ENCODE data around the gene RNF26. TPM values are rescaled to one million over a fixed set of nuclear protein-coding genes. Genes with fewer than 3 reads are reported as not detected.

Gene RNF26
- polyA plus RNA-seq = 10 to 100 TPM in 2 of 4 donors, 1 to 10 TPM in 2; 6.5 to 28.3 (median 17.5) TPM
- long read RNA-seq, donor 1, transcript RNF26-201 (1 exons, 2,787 nt) = major isoform, 71 of 71 reads
- long read RNA-seq, donor 1, partial matches to known transcripts = 0 of 71 reads
- long read RNA-seq, donor 1, other reads (novel, unspliced or antisense) = 0 of 71 reads
- long read RNA-seq, donor 2, transcript RNF26-201 (1 exons, 2,787 nt) = major isoform, 9 of 9 reads
- long read RNA-seq, donor 2, partial matches to known transcripts = 0 of 9 reads
- long read RNA-seq, donor 2, other reads (novel, unspliced or antisense) = 0 of 9 reads
- long read RNA-seq, donor 3, transcript RNF26-201 (1 exons, 2,787 nt) = major isoform, 22 of 22 reads
- long read RNA-seq, donor 3, partial matches to known transcripts = 0 of 22 reads
- long read RNA-seq, donor 3, other reads (novel, unspliced or antisense) = 0 of 22 reads
- long read RNA-seq, donor 4 = 0 reads
- long read RNA-seq, donor 5, transcript RNF26-201 (1 exons, 2,787 nt) = major isoform, 12 of 12 reads
- long read RNA-seq, donor 5, partial matches to known transcripts = 0 of 12 reads
- long read RNA-seq, donor 5, other reads (novel, unspliced or antisense) = 0 of 12 reads
- long read RNA-seq, donor 6, transcript RNF26-201 (1 exons, 2,787 nt) = major isoform, 23 of 23 reads
- long read RNA-seq, donor 6, partial matches to known transcripts = 0 of 23 reads
- long read RNA-seq, donor 6, other reads (novel, unspliced or antisense) = 0 of 23 reads
- long read RNA-seq, donor 7 = 0 reads
- long read RNA-seq, donor 8, partial matches to known transcripts = 0 of 4 reads
- long read RNA-seq, donor 8, other reads (novel, unspliced or antisense) = 0 of 4 reads
- long read RNA-seq, donor 9, transcript RNF26-201 (1 exons, 2,787 nt) = major isoform, 9 of 9 reads
- long read RNA-seq, donor 9, partial matches to known transcripts = 0 of 9 reads
- long read RNA-seq, donor 9, other reads (novel, unspliced or antisense) = 0 of 9 reads
- long read RNA-seq, donor 10, transcript RNF26-201 (1 exons, 2,787 nt) = major isoform, 36 of 36 reads
- long read RNA-seq, donor 10, partial matches to known transcripts = 0 of 36 reads
- long read RNA-seq, donor 10, other reads (novel, unspliced or antisense) = 0 of 36 reads

DNA sequence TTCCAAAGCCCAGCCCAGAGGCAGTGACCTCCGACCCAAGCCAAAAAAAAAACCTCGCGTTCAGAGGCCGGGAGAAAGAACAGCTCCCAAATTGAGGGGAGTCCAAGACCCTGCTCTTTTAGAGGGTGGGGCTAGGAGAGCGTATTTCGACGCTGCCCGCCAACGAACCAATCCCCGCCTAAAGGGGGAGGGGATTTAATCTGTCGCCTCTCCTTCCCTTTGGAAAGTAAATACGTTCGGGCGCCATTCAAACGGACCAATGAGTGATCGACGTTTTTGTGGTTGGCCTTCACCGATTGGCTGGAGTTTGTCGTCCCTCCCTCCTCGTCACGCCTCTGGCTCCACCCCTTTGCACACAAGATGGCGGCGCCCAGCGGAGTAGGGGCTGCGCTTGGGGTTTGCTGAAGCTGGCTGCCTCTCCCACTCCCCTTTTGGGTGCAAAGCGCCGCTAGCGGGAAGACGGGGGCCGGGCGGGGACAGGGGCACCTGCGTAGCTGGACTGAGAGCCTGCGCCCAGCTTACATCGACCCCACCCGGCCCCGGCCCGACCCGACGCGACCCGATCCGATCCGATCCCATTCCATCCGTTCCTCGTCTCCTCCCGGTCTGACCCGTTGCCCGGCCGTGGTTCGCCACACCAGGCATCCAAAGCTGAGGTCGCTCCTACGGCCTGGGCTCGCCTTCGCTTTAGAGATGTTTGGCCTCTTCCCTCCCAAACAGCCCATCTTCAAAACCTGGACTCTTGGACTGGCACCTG, at the start of gene RNF26:
TSS of gene RNF26 (plus strand) at position 354 of the 757 bp plus-strand sequence. CDS start 596 bp downstream, outside the sequence.
- H3K27ac ChIP-seq (ENCODE audit: low read depth in 1 of 3, low read length in 2 of 3) = peak within 1 kb of the TSS; percentile 61 to 76 (median 68)
- H3K4me1 ChIP-seq (ENCODE audit: control insufficient read depth in 3 of 3, insufficient read depth in 2 of 3, low read depth in 1 of 3, low read length in 2 of 3) = peaks cover 3 to 33% (median 5%) of the 10 kb centered on the region in 3 donors
- DNase-seq = peak; percentile 97 to 99
- peaks cover 0 to 9% (median 0%) of the 10 kb centered on the region in 3 donors for H3K27me3 ChIP-seq (ENCODE audit: control insufficient read depth in 3 of 3, insufficient read depth in 3 of 3, low read length in 3 of 3)
- WGBS, 3 donors = 0% methylated on average over 44 to 54 of the region's 54 CpGs
- peak within 1 kb of the TSS; percentile 77 to 93 (median 88) for H3K4me3 ChIP-seq (ENCODE audit: low read depth in 1 of 3, low read length in 3 of 3)
- peaks cover 0 to 27% (median 2%) of the 10 kb centered on the region in 3 donors for H3K36me3 ChIP-seq (ENCODE audit: control insufficient read depth in 3 of 3, insufficient read depth in 2 of 3, low read depth in 1 of 3, low read length in 3 of 3)
- FAIRE-seq = peak; percentile 57
- no peaks in the 10 kb centered on the region for H3K9me3 ChIP-seq (ENCODE audit: control insufficient read depth in 2 of 2, insufficient read depth in 1 of 2, low read depth in 1 of 2, low read length in 1 of 2)

DNA sequence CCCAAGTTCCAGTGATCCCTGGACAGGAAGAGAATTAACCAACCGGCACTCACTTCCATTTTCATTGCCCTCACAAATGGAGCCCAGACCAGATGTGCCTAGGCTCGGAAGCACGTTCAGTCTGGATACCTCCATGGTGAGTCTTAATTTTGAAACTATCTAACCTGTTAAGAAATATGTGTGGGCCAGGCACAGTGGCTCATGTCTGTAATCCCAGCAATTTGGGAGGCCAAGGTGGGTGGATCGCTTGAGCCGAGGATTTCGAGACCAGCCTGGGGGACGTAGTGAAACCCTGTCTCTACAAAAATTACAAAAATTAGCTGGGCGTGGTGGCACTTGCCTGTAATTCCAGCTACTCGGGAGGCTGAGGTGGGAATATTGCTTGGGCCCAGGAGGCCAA, 48.9 kb upstream of the RNF26 start:
- H3K9me3 ChIP-seq (ENCODE audit: control insufficient read depth in 2 of 2, insufficient read depth in 1 of 2, low read depth in 1 of 2, low read length in 1 of 2) = peaks cover 0 to 5% of the 10 kb centered on the region in 2 donors
- H3K36me3 ChIP-seq (ENCODE audit: control insufficient read depth in 3 of 3, insufficient read depth in 2 of 3, low read depth in 1 of 3, low read length in 3 of 3) = peaks cover 10 to 31% (median 10%) of the 10 kb centered on the region in 3 donors
- no peak overlapping the region for H3K27ac ChIP-seq (ENCODE audit: low read depth in 1 of 3, low read length in 2 of 3)
- DNase-seq (no peak), FAIRE-seq (no peak)
- H3K4me1 ChIP-seq (ENCODE audit: control insufficient read depth in 3 of 3, insufficient read depth in 2 of 3, low read depth in 1 of 3, low read length in 2 of 3) = no peaks in the 10 kb centered on the region
- H3K27me3 ChIP-seq (ENCODE audit: control insufficient read depth in 3 of 3, insufficient read depth in 3 of 3, low read length in 3 of 3) = no peaks in the 10 kb centered on the region
- no peak overlapping the region for H3K4me3 ChIP-seq (ENCODE audit: low read depth in 1 of 3, low read length in 3 of 3)
- 97 to 98% (median 97%) methylated on average over 9 of the region's 9 CpGs for WGBS, 3 donors

DNA sequence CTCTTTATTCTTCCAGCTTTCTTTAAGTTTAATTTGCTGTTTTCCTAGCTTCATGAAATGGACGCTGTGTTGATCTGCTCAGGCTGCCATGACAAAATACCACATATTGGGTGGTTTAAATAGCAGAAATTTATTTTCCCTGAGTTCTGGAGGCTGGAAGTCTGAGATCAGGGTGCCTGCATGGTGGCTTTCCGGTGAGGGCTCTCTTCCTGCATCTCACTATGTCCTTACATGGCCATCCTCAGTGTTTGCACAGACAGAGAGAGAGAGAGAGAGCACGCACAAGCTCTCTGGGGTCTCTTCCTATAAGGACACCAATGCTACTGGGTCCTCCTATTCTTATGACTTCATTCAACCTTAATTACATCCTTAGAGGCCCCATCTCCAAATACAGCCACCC, 46.1 kb upstream of the RNF26 start:
- DNase-seq (no peak), FAIRE-seq (no peak)
- Histone ChIP-seq H3K4me3 (ENCODE audit: low read depth in 1 of 3, low read length in 3 of 3) (no peak overlapping the region), H3K9me3 (ENCODE audit: control insufficient read depth in 2 of 2, insufficient read depth in 1 of 2, low read depth in 1 of 2, low read length in 1 of 2) (peaks cover 0 to 21% of the 10 kb centered on the region in 2 donors), H3K27ac (ENCODE audit: low read depth in 1 of 3, low read length in 2 of 3) (no peak overlapping the region), H3K27me3 (ENCODE audit: control insufficient read depth in 3 of 3, insufficient read depth in 3 of 3, low read length in 3 of 3) (no peaks in the 10 kb centered on the region), H3K36me3 (ENCODE audit: control insufficient read depth in 3 of 3, insufficient read depth in 2 of 3, low read depth in 1 of 3, low read length in 3 of 3) (peaks cover 15 to 41% (median 15%) of the 10 kb centered on the region in 3 donors), H3K4me1 (ENCODE audit: control insufficient read depth in 3 of 3, insufficient read depth in 2 of 3, low read depth in 1 of 3, low read length in 2 of 3) (no peaks in the 10 kb centered on the region)
- WGBS, 3 donors = 92 to 97% (median 96%) methylated on average over 3 of the region's 3 CpGs

DNA sequence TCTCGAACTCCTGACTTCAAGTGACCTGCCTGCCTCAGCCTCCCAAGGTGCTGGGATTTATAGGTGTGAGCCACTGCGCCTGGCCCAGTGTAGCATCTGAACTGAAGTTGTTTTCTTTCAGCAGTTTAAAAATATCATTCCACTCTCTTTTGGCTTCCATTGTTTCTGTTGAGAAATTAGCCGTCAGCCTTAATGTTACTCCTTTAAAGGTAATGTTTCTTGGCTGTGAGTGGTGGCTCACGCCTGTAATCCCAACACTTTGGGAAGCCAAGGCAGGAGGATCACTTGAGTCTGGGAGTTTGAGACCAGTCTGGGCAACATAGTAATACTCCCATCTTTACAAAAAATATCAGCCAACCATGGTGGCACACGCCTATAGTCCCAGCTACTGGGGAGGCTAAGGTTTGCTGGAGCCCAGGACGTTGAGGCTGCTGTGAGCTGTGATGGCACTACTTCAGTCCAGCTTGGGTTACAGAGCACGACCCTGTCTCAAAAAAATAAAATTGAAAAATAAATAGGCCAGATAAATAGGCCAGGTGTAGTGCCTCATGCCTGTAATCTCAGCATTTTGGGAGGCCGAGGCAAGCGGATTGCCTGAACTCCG, 43.3 kb upstream of the RNF26 start:
- Histone ChIP-seq H3K27ac (ENCODE audit: low read depth in 1 of 3, low read length in 2 of 3) (no peak overlapping the region), H3K36me3 (ENCODE audit: control insufficient read depth in 3 of 3, insufficient read depth in 2 of 3, low read depth in 1 of 3, low read length in 3 of 3) (peaks cover 11 to 31% (median 12%) of the 10 kb centered on the region in 3 donors), H3K4me3 (ENCODE audit: low read depth in 1 of 3, low read length in 3 of 3) (no peak overlapping the region), H3K27me3 (ENCODE audit: control insufficient read depth in 3 of 3, insufficient read depth in 3 of 3, low read length in 3 of 3) (no peaks in the 10 kb centered on the region), H3K9me3 (ENCODE audit: control insufficient read depth in 2 of 2, insufficient read depth in 1 of 2, low read depth in 1 of 2, low read length in 1 of 2) (peaks cover 0 to 21% of the 10 kb centered on the region in 2 donors), H3K4me1 (ENCODE audit: control insufficient read depth in 3 of 3, insufficient read depth in 2 of 3, low read depth in 1 of 3, low read length in 2 of 3) (no peaks in the 10 kb centered on the region)
- FAIRE-seq = no peak
- WGBS, 3 donors = 96 to 98% (median 98%) methylated on average over 10 of the region's 10 CpGs
- no peak for DNase-seq

DNA sequence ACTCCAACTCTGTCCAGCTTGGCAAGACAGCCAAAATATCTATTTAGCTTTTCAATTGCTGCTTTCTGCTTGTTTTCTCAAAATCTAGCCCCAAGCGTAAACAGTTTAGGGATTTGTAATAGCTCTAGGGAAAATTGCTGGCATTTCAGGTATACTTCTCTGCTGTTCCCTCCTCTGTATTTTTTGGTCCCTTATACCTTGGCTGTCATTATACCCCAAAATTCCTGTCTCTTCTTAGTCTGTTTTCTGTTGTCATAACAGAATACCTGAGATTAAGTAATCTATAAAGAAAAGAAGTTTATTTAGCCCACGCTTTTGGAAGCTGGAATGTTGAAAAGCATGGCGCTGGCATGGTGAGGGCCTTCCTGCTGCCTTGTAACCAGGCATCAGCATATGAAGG, 40.9 kb upstream of the RNF26 start:
- peaks cover 0 to 3% (median 0%) of the 10 kb centered on the region in 3 donors for H3K4me1 ChIP-seq (ENCODE audit: control insufficient read depth in 3 of 3, insufficient read depth in 2 of 3, low read depth in 1 of 3, low read length in 2 of 3)
- DNase-seq = no peak
- no peak overlapping the region for H3K27ac ChIP-seq (ENCODE audit: low read depth in 1 of 3, low read length in 2 of 3)
- FAIRE-seq = no peak
- no peak overlapping the region for H3K4me3 ChIP-seq (ENCODE audit: low read depth in 1 of 3, low read length in 3 of 3)
- no peaks in the 10 kb centered on the region for H3K27me3 ChIP-seq (ENCODE audit: control insufficient read depth in 3 of 3, insufficient read depth in 3 of 3, low read length in 3 of 3)
- peaks cover 13 to 27% (median 14%) of the 10 kb centered on the region in 3 donors for H3K36me3 ChIP-seq (ENCODE audit: control insufficient read depth in 3 of 3, insufficient read depth in 2 of 3, low read depth in 1 of 3, low read length in 3 of 3)
- 92 to 99% (median 97%) methylated on average over 3 of the region's 3 CpGs for WGBS, 3 donors
- H3K9me3 ChIP-seq (ENCODE audit: control insufficient read depth in 2 of 2, insufficient read depth in 1 of 2, low read depth in 1 of 2, low read length in 1 of 2) = peaks cover 0 to 21% of the 10 kb centered on the region in 2 donors

DNA sequence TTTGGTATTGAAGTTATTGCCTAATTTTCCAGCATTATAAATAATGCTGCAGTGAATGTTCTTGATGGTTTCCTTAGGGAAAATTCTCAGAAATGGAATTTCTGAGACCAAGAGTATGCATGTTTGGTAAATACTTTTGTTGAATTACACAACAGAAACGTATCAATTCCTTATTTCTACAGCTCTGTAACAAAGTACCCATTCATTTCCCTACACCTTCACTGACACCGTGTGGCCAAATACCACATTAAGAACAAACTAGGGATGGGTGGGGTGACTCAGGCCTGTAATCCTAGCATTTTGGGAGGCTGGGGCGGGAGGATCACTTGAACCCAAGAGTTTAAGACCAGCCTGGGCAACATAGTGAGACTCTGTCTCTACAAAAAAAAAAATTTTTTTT, 39.1 kb upstream of the RNF26 start:
- H3K27ac ChIP-seq (ENCODE audit: low read depth in 1 of 3, low read length in 2 of 3) = no peak overlapping the region
- DNase-seq (no peak), FAIRE-seq (no peak)
- H3K4me1 ChIP-seq (ENCODE audit: control insufficient read depth in 3 of 3, insufficient read depth in 2 of 3, low read depth in 1 of 3, low read length in 2 of 3) = peaks cover 0 to 9% (median 0%) of the 10 kb centered on the region in 3 donors
- peaks cover 0 to 18% of the 10 kb centered on the region in 2 donors for H3K9me3 ChIP-seq (ENCODE audit: control insufficient read depth in 2 of 2, insufficient read depth in 1 of 2, low read depth in 1 of 2, low read length in 1 of 2)
- H3K27me3 ChIP-seq (ENCODE audit: control insufficient read depth in 3 of 3, insufficient read depth in 3 of 3, low read length in 3 of 3) = no peaks in the 10 kb centered on the region
- peaks cover 13 to 28% (median 20%) of the 10 kb centered on the region in 3 donors for H3K36me3 ChIP-seq (ENCODE audit: control insufficient read depth in 3 of 3, insufficient read depth in 2 of 3, low read depth in 1 of 3, low read length in 3 of 3)
- WGBS, 3 donors = 58 to 70% (median 69%) methylated on average over 3 of the region's 3 CpGs
- H3K4me3 ChIP-seq (ENCODE audit: low read depth in 1 of 3, low read length in 3 of 3) = no peak overlapping the region

DNA sequence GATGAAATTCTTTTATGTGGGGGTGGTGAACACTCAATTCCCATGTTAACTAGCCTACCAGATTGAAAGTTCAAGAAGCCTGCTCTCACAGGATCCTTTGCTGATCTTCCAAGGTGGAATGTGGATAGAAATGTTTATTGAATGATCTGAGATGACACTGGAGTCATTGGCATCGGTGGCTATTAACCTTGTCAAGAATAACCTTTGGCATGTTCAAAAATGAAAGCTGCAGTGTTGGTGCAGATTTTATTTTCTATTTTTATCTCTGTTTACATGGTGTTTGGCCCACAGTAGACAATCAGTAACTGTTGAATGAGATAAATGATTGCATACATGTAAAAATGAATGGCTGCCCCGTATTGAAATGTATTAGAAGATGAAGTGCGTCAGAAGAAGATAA, 36.4 kb upstream of the RNF26 start:
- Histone ChIP-seq H3K9me3 (ENCODE audit: control insufficient read depth in 2 of 2, insufficient read depth in 1 of 2, low read depth in 1 of 2, low read length in 1 of 2) (no peaks in the 10 kb centered on the region), H3K27ac (ENCODE audit: low read depth in 1 of 3, low read length in 2 of 3) (peak overlapping the region in 1 of 3 donors; percentile 19), H3K4me1 (ENCODE audit: control insufficient read depth in 3 of 3, insufficient read depth in 2 of 3, low read depth in 1 of 3, low read length in 2 of 3) (peaks cover 0 to 9% (median 0%) of the 10 kb centered on the region in 3 donors), H3K27me3 (ENCODE audit: control insufficient read depth in 3 of 3, insufficient read depth in 3 of 3, low read length in 3 of 3) (no peaks in the 10 kb centered on the region), H3K36me3 (ENCODE audit: control insufficient read depth in 3 of 3, insufficient read depth in 2 of 3, low read depth in 1 of 3, low read length in 3 of 3) (peaks cover 8 to 27% (median 15%) of the 10 kb centered on the region in 3 donors), H3K4me3 (ENCODE audit: low read depth in 1 of 3, low read length in 3 of 3) (no peak overlapping the region)
- DNase-seq = peak in 1 of 2 donors; percentile 22
- no peak for FAIRE-seq
- WGBS, 3 donors = 60 to 69% (median 64%) methylated on average over 3 of the region's 3 CpGs

All from small intestine (tissue), 16 donors.